A549 treated with AZD9567 at 1 μM for 4 hours (cell line): Measurements from ENCODE around the gene GPM6B. TPM values are rescaled to one million over a fixed set of nuclear protein-coding genes. Genes with fewer than 3 reads are reported as not detected.

ENCODE experiments used
- total RNA-seq: library from RNA; stranded (reverse); fragments of 200-300 nt; extraction: Qiagen RNA extraction; gene quantifications from 5 replicates; pipeline ENCODE4 v1.2.3, GENCODE V29; 2022; ENCODE audit not compliant: insufficient read depth

The GPM6B gene
- total RNA-seq, result 0.10 to 0.25 TPM (median 0.18 TPM) in 4 of 5 replicates, not detected in the other

GRCh38 chrX:13816643-13817627 lies at the start of gene GPM6B:
TSS of gene GPM6B (minus strand) at chrX:13817093. CDS start at chrX:13816904, 189 bp downstream.

GRCh38 chrX:13734278-13735172 lies 82.4 kb downstream of the GPM6B start, which contains the start of the genes OFD1 and TRAPPC2:
TSS of gene OFD1 (plus strand) at chrX:13734748. CDS start at chrX:13735072, 324 bp downstream.
TSS of gene TRAPPC2 (minus strand) at chrX:13734620. CDS start at chrX:13719963, 14,657 bp downstream.

Other genes with a start within 250 kb of the GPM6B start
- not detected in 5 replicates for gene EGFL6, start 247.5 kb downstream of the GPM6B start, total RNA-seq
- gene TCEANC, start 164.0 kb downstream of the GPM6B start, total RNA-seq, result 0.66 to 0.78 TPM (median 0.77 TPM) in 4 of 5 replicates, not detected in the other
- gene RAB9A, start 128.0 kb downstream of the GPM6B start, total RNA-seq, result 19.7 to 31.9 TPM (median 30.6 TPM) in 5 replicates
- 6.2 to 7.7 TPM (median 7.1 TPM) in 5 replicates for gene TRAPPC2, start 82.5 kb downstream of the GPM6B start, total RNA-seq
- gene OFD1, start 82.3 kb downstream of the GPM6B start, total RNA-seq, result 10.5 to 14.5 TPM (median 11.1 TPM) in 5 replicates
- gene GEMIN8, start 212.8 kb upstream of the GPM6B start, total RNA-seq, result 3.5 to 10.4 TPM (median 9.9 TPM) in 5 replicates